Adrenal gland (tissue), 12 donors: ENCODE data around the gene IKBIP. TPM values are rescaled to one million over a fixed set of nuclear protein-coding genes. Genes with fewer than 3 reads are reported as not detected.
A peak's percentile ranks its signal among the peaks of the same experiment; 100 is the strongest.

Experiments
- DNase-seq, 7 donors: peaks; one replicate each; pipeline ENCODE4 v3.0.0-alpha.2; 2019 to 2020
- H3K27ac ChIP-seq, 5 donors: fragments of 200-600 bp; sonication (generic) in 4 of 5; 1 replicate in 3 of 5; 2 replicates in 2 of 5; pipeline versions ENCODE4 v1.5.1 to v1.8.0; 2016 to 2020; ENCODE audit warnings: mild to moderate bottlenecking in 1 of 5
- H3K27me3 ChIP-seq: fragments of 200-600 bp; 2 replicates; pipeline ENCODE4 v1.8.0; 2021
- H3K36me3 ChIP-seq, 2 donors: fragments of 200-600 bp; replicated peaks in 1 of 2; 1 replicate in 1 of 2; 2 replicates in 1 of 2; pipeline versions ENCODE4 v1.5.1 to v1.8.0; 2018 to 2022
- H3K4me1 ChIP-seq, 2 donors: fragments of 200-600 bp; replicated peaks in 1 of 2; 1 replicate in 1 of 2; 2 replicates in 1 of 2; pipeline versions ENCODE4 v1.5.1 to v1.8.0; 2018 to 2021
- H3K4me3 ChIP-seq, 4 donors: fragments of 200-600 bp; sonication (generic) in 3 of 4; one replicate each; pipeline ENCODE4 v1.5.1; 2016 to 2018
- H3K9me3 ChIP-seq, 3 donors: fragments of 200-600 bp; sonication (generic) in 1 of 3; replicated peaks in 1 of 3; 1 replicate in 2 of 3; 2 replicates in 1 of 3; pipeline versions ENCODE4 v1.5.1 to v1.8.0; 2016 to 2021
- CTCF ChIP-seq, 6 experiments: fragments of 450-650 bp in 4 of 6; fragments of 200-600 bp in 2 of 6; sonication (generic) in 1 of 6; IDR thresholded peaks; 1 replicate in 5 of 6; 2 replicates in 1 of 6; pipeline versions ENCODE4 v1.5.1 to v1.8.0; 2016 to 2021; ENCODE audit warnings: antibody characterized with exemption in 6 of 6, mild to moderate bottlenecking in 2 of 6, moderate library complexity in 1 of 6
- POLR2A ChIP-seq, 2 donors: fragments of 450-650 bp; IDR thresholded peaks; one replicate each; pipeline ENCODE4 v1.6.1; 2017; ENCODE audit warnings: antibody characterized with exemption in 2 of 2, mild to moderate bottlenecking in 2 of 2, moderate library complexity in 1 of 2
- WGBS, 4 donors: extraction: QIAGEN DNeasy Blood & Tissue Kit in 2 of 4; methylation state at CpG; one replicate each; pipeline versions ENCODE4 v1.1.5 to v1.1.7; 2013 to 2017; 5-methylcytosine and 5-hydroxymethylcytosine counted together
- intact Hi-C, 2 donors: fragments of 100-400 bp; cut with DNase I; formaldehyde crosslinking; loops; one replicate each; pipeline versions ENCODE4 v1.14.1 to v1.15.0; 2022 to 2023
- polyA plus RNA-seq, 3 donors: library from polyadenylated mRNA; stranded (reverse); fragments of 200-250 nt in 2 of 3; fragments of 350-450 nt in 1 of 3; fragmentation: Illumina TruSeq in 1 of 3; extraction: RNeasy Lipid Tissue Mini Kit (QIAGEN cat#74804) in 1 of 3; gene quantifications; one replicate each; pipeline ENCODE4 v1.2.3, GENCODE V29; 2013 to 2014
- total RNA-seq, 9 donors: library from RNA; depleted of rRNA in 4 of 9; stranded (reverse); fragments of >200 nt in 4 of 9; fragments of 120-200 nt in 1 of 9; fragmentation: NEBNext Ultra II Directional in 1 of 9; extraction: Animal tissue kit (Norgen Biotek cat#: 25700) in 1 of 9; gene quantifications; one replicate each; pipeline versions ENCODE4 v1.1.0 to v1.2.4, GENCODE V29; 2013 to 2023
- donor health status: healthy with polysubstance abuse.
- donor health status: Bipolar disorder and iron deficiency.
- donor health status: DM: yes; HTN: yes; CAD: no.
- donor health status: DM: no; HTN: no; CAD: no.
- donor health status: DM: no; HTN: no; CAD: no.
- donor health status: DM: yes; HTN: yes; CAD: no.

The IKBIP gene
- total and polyA plus RNA-seq, 12 donors = 7.2 to 22.9 (median 14.2) TPM

- intact Hi-C loops = loop anchor here (10.0 kb wide), 1 partner anchor 52 kb away; the partner anchor contains the start of genes APAF1 (in 2 of the 2) and IKBIP (in 2 of the 2)
- Histone ChIP-seq H3K27me3 (no peaks in the 10 kb centered on the region), H3K27ac (peak overlapping the region in 4 of 5 donors; percentile 98 to 99 (median 99)), H3K9me3 (no peaks in the 10 kb centered on the region), H3K4me1 (peaks cover 9 to 26% of the 10 kb centered on the region in 2 donors), H3K4me3 (peak overlapping the region in 2 of 4 donors; percentile 94 to 96), H3K36me3 (peaks cover 0 to 14% of the 10 kb centered on the region in 2 donors)
- no peak for DNase-seq
- 38 to 52% (median 40%) methylated on average over 9 of the region's 9 CpGs for WGBS, 4 donors
- TF ChIP-seq POLR2A (IDR thresholded peaks at IDR 0.05) (no peak), CTCF (IDR thresholded peaks at IDR 0.05) (no peak)
Observed at GRCh38 chr12:98592825-98593322, 51.7 kb downstream of the IKBIP start.

- TF ChIP-seq POLR2A (IDR thresholded peaks at IDR 0.05) (no peak), CTCF (IDR thresholded peaks at IDR 0.05) (no peak)
- Histone ChIP-seq H3K9me3 (no peaks in the 10 kb centered on the region), H3K27ac (no peak overlapping the region), H3K27me3 (no peaks in the 10 kb centered on the region), H3K4me1 (peaks cover 9 to 12% of the 10 kb centered on the region in 2 donors), H3K36me3 (no peaks in the 10 kb centered on the region), H3K4me3 (no peak overlapping the region)
- DNase-seq = no peak
- 77 to 90% (median 83%) methylated on average over 4 of the region's 4 CpGs for WGBS, 4 donors
- intact Hi-C loops = loop anchor here (10.0 kb wide), 1 partner anchor 54 kb away; the partner anchor contains the start of genes APAF1 (in 2 of the 2) and IKBIP (in 2 of the 2)
Observed at GRCh38 chr12:98591209-98591608, 53.4 kb downstream of the IKBIP start.

GRCh38 chr12:98587084-98587483 is 57.5 kb downstream of the IKBIP start:
- TF ChIP-seq POLR2A (IDR thresholded peaks at IDR 0.05) = no peak
- no peak for TF ChIP-seq CTCF (IDR thresholded peaks at IDR 0.05)
- H3K4me1 ChIP-seq = no peaks in the 10 kb centered on the region
- intact Hi-C loops = no loop called here
- no peaks in the 10 kb centered on the region for H3K36me3 ChIP-seq
- H3K9me3 ChIP-seq = no peaks in the 10 kb centered on the region
- DNase-seq = peak in 4 of 7 donors; percentile 16 to 57 (median 52)
- H3K27ac ChIP-seq = no peak overlapping the region
- no peak overlapping the region for H3K4me3 ChIP-seq
- WGBS, 4 donors = 51 to 76% (median 67%) methylated on average over 5 of the region's 5 CpGs
- no peaks in the 10 kb centered on the region for H3K27me3 ChIP-seq

GRCh38 chr12:98582093-98582492 is 62.5 kb downstream of the IKBIP start:
- Histone ChIP-seq H3K36me3 (no peaks in the 10 kb centered on the region), H3K27ac (no peak overlapping the region), H3K27me3 (no peaks in the 10 kb centered on the region), H3K9me3 (no peaks in the 10 kb centered on the region), H3K4me1 (no peaks in the 10 kb centered on the region), H3K4me3 (no peak overlapping the region)
- no peak for TF ChIP-seq CTCF (IDR thresholded peaks at IDR 0.05)
- no peak for TF ChIP-seq POLR2A (IDR thresholded peaks at IDR 0.05)
- DNase-seq = no peak
- WGBS, 4 donors = 42 to 49% (median 48%) methylated on average over 6 of the region's 6 CpGs
- intact Hi-C loops = no loop called here
